HG03558 (cell line): Measurements from ENCODE around the gene STS.
"Not testable (repeated sequence)": the region's sequence is repeated elsewhere in the genome, so short reads cannot be mapped to it uniquely, and the experiment has no call there.

Experiments used
- ATAC-seq: cut with Tn5 transposase; IDR thresholded peaks from one replicate; pipeline ENCODE4 v1.9.1; 2021; ENCODE audit warnings: moderate number of reproducible peaks; ENCODE audit not compliant: unreplicated experiment; ENCODE audit errors: extremely low read depth

Gene STS

GRCh38 chrX:7170898-7171297 lies 23.4 kb downstream of the STS start:
- ATAC-seq: no peak

GRCh38 chrX:7178859-7179258 lies 31.3 kb downstream of the STS start:
- ATAC-seq: not testable (repeated sequence)

GRCh38 chrX:7179446-7179845 lies 31.9 kb downstream of the STS start:
- no peak for ATAC-seq

GRCh38 chrX:7184816-7185215 lies 37.3 kb downstream of the STS start:
- ATAC-seq: no peak

GRCh38 chrX:7188672-7189071 lies 41.2 kb downstream of the STS start:
- no peak for ATAC-seq

- ATAC-seq: no peak
Measured at GRCh38 chrX:7190157-7190556, 42.6 kb downstream of the STS start.

- ATAC-seq: no peak
Measured at GRCh38 chrX:7191681-7192110, 44.2 kb downstream of the STS start.

GRCh38 chrX:7192871-7193270 lies 45.4 kb downstream of the STS start:
- no peak for ATAC-seq

- ATAC-seq: no peak
Measured at GRCh38 chrX:7194606-7195005, 47.1 kb downstream of the STS start.
